ENCODE data around the gene VPS37D. TPM values are rescaled to one million over a fixed set of nuclear protein-coding genes. Genes with fewer than 3 reads are reported as not detected.

VPS37D gene
- total RNA-seq, 2 donors from 2014 or later, result 0.92 to 1.2 TPM

DNA sequence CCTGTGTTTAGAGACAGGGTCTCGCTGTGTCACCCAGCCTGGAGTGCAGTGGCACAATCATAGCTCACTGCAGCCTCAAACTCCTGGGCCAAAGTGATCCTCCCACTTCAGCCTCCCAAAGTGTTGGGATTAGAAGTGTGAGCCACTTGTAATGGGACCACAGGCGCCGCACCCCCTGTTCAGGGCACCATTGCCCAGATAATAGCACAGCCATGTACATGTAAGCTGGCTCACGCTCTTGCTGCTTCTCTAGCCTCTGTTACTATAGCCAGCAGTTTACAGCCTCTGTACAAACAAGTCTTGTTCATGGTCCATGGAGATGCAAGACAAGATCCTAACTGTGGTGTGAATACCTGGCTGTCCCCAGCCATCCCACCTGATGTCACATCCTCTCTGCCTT is 39.1 kb upstream of the VPS37D start:
- Histone ChIP-seq H3K4me1 (ENCODE audit: control insufficient read depth in 1 of 2, low read depth in 2 of 2) (peaks cover 7 to 8% of the 10 kb centered on the region in 2 donors), H3K36me3 (no peaks in the 10 kb centered on the region), H3K9me3 (no peaks in the 10 kb centered on the region), H3K27me3 (replicated peaks; ENCODE audit: insufficient read depth) (peaks cover 10% of the 10 kb centered on the region), H3K27ac (no peak overlapping the region), H3K4me3 (no peak overlapping the region)
- no peak for DNase-seq (ENCODE audit: low spot score)
- TF ChIP-seq, protein P1, sequence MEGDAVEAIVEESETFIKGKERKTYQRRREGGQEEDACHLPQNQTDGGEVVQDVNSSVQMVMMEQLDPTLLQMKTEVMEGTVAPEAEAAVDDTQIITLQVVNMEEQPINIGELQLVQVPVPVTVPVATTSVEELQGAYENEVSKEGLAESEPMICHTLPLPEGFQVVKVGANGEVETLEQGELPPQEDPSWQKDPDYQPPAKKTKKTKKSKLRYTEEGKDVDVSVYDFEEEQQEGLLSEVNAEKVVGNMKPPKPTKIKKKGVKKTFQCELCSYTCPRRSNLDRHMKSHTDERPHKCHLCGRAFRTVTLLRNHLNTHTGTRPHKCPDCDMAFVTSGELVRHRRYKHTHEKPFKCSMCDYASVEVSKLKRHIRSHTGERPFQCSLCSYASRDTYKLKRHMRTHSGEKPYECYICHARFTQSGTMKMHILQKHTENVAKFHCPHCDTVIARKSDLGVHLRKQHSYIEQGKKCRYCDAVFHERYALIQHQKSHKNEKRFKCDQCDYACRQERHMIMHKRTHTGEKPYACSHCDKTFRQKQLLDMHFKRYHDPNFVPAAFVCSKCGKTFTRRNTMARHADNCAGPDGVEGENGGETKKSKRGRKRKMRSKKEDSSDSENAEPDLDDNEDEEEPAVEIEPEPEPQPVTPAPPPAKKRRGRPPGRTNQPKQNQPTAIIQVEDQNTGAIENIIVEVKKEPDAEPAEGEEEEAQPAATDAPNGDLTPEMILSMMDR (IDR thresholded peaks at IDR 0.05), result no peak
- ATAC-seq (ENCODE audit: insufficient number of reproducible peaks, low FRiP score, low read depth), result no peak

- Histone ChIP-seq H3K27me3 (replicated peaks; ENCODE audit: insufficient read depth) (peaks cover 2% of the 10 kb centered on the region), H3K4me3 (no peak overlapping the region), H3K9me3 (no peaks in the 10 kb centered on the region), H3K4me1 (ENCODE audit: control insufficient read depth in 1 of 2, low read depth in 2 of 2) (peaks cover 0 to 9% of the 10 kb centered on the region in 2 donors), H3K36me3 (no peaks in the 10 kb centered on the region), H3K27ac (no peak overlapping the region)
- ATAC-seq (ENCODE audit: insufficient number of reproducible peaks, low FRiP score, low read depth), result no peak
- TF ChIP-seq, protein P1 (IDR thresholded peaks at IDR 0.05), result no peak
- DNase-seq (ENCODE audit: low spot score), result no peak
These were observed 36.1 kb upstream of the VPS37D start for GRCh38 chr7:73631558-73631957.

GRCh38 chr7:73633323-73633722 is 34.3 kb upstream of the VPS37D start:
- Histone ChIP-seq H3K27me3 (replicated peaks; ENCODE audit: insufficient read depth) (no peaks in the 10 kb centered on the region), H3K4me1 (ENCODE audit: control insufficient read depth in 1 of 2, low read depth in 2 of 2) (peaks cover 0 to 10% of the 10 kb centered on the region in 2 donors), H3K4me3 (no peak overlapping the region), H3K36me3 (no peaks in the 10 kb centered on the region), H3K9me3 (no peaks in the 10 kb centered on the region), H3K27ac (no peak overlapping the region)
- TF ChIP-seq, protein P1 (IDR thresholded peaks at IDR 0.05), result no peak
- no peak for ATAC-seq (ENCODE audit: insufficient number of reproducible peaks, low FRiP score, low read depth)
- no peak for DNase-seq (ENCODE audit: low spot score)

- no peak overlapping the region for H3K4me3 ChIP-seq
- ATAC-seq (ENCODE audit: insufficient number of reproducible peaks, low FRiP score, low read depth) (no peak), DNase-seq (ENCODE audit: low spot score) (no peak)
- TF ChIP-seq, protein P1 (IDR thresholded peaks at IDR 0.05), result no peak
- H3K27ac ChIP-seq, result no peak overlapping the region
- H3K9me3 ChIP-seq, result no peaks in the 10 kb centered on the region
- H3K4me1 ChIP-seq (ENCODE audit: control insufficient read depth in 1 of 2, low read depth in 2 of 2), result peaks cover 0 to 10% of the 10 kb centered on the region in 2 donors
- H3K36me3 ChIP-seq, result no peaks in the 10 kb centered on the region
- no peaks in the 10 kb centered on the region for H3K27me3 ChIP-seq (replicated peaks; ENCODE audit: insufficient read depth)
These were observed 33.8 kb upstream of the VPS37D start for GRCh38 chr7:73633844-73634243.

GRCh38 chr7:73635428-73636200 is 32.0 kb upstream of the VPS37D start:
- H3K27me3 ChIP-seq (replicated peaks; ENCODE audit: insufficient read depth), result no peaks in the 10 kb centered on the region
- H3K27ac ChIP-seq, result no peak overlapping the region
- DNase-seq (ENCODE audit: low spot score) (no peak), ATAC-seq (ENCODE audit: insufficient number of reproducible peaks, low FRiP score, low read depth) (no peak)
- no peak overlapping the region for H3K4me3 ChIP-seq
- H3K4me1 ChIP-seq (ENCODE audit: control insufficient read depth in 1 of 2, low read depth in 2 of 2), result peaks cover 0 to 10% of the 10 kb centered on the region in 2 donors
- H3K36me3 ChIP-seq, result no peaks in the 10 kb centered on the region
- TF ChIP-seq, protein P1 (IDR thresholded peaks at IDR 0.05), result no peak
- no peaks in the 10 kb centered on the region for H3K9me3 ChIP-seq

Data from thoracic aorta (tissue), 2 donors.